GM21526 (cell line): ENCODE data around the gene OGDHL.
"Not testable (repeated sequence)": the region's sequence is repeated elsewhere in the genome, so short reads cannot be mapped to it uniquely, and the experiment has no call there.

Source experiments
- ATAC-seq: cut with Tn5 transposase; IDR thresholded peaks from one replicate; pipeline ENCODE4 v1.9.1; 2021; ENCODE audit warnings: moderate library complexity; ENCODE audit not compliant: unreplicated experiment, low FRiP score

Gene OGDHL

GRCh38 chr10:49741108-49741995 lies 20.8 kb downstream of the OGDHL start:
- ATAC-seq: no peak

- ATAC-seq: no peak
These were observed 21.6 kb downstream of the OGDHL start for GRCh38 chr10:49740346-49741107.

- ATAC-seq: no peak
These were observed 22.7 kb downstream of the OGDHL start for GRCh38 chr10:49739426-49739825.

- no peak for ATAC-seq
These were observed 23.3 kb downstream of the OGDHL start for GRCh38 chr10:49738616-49739360.

GRCh38 chr10:49737474-49738201 lies 24.5 kb downstream of the OGDHL start:
- ATAC-seq: no peak

GRCh38 chr10:49736564-49737113 lies 25.5 kb downstream of the OGDHL start:
- no peak for ATAC-seq

- ATAC-seq: no peak
These were observed 26.1 kb downstream of the OGDHL start for GRCh38 chr10:49735848-49736563.

- ATAC-seq: no peak
These were observed 27.0 kb downstream of the OGDHL start for GRCh38 chr10:49735161-49735560.

- ATAC-seq: no peak
These were observed 27.4 kb downstream of the OGDHL start for GRCh38 chr10:49734676-49735075.

GRCh38 chr10:49733866-49734265 lies 28.3 kb downstream of the OGDHL start:
- ATAC-seq: no peak

GRCh38 chr10:49726593-49726992 lies 35.5 kb downstream of the OGDHL start:
- ATAC-seq: no peak

GRCh38 chr10:49715157-49715556 lies 47.0 kb downstream of the OGDHL start:
- not testable (repeated sequence) for ATAC-seq

- ATAC-seq: no peak
These were observed 48.9 kb downstream of the OGDHL start for GRCh38 chr10:49713266-49713665.

- no peak for ATAC-seq
These were observed 50.6 kb downstream of the OGDHL start for GRCh38 chr10:49711481-49711880.

GRCh38 chr10:49710966-49711365 lies 51.2 kb downstream of the OGDHL start:
- ATAC-seq: no peak

- no peak for ATAC-seq
These were observed 52.2 kb downstream of the OGDHL start for GRCh38 chr10:49709934-49710333.

- ATAC-seq: no peak
These were observed 54.5 kb downstream of the OGDHL start for GRCh38 chr10:49707585-49707984.

- no peak for ATAC-seq
These were observed 61.1 kb downstream of the OGDHL start for GRCh38 chr10:49700997-49701396.

- ATAC-seq: no peak
These were observed 61.9 kb downstream of the OGDHL start for GRCh38 chr10:49700211-49700610.
